ELR (cell line): Measurements from ENCODE around the gene MDGA2.

Source experiments
- DNase-seq: peaks from one replicate; pipeline ENCODE4 v3.0.0-alpha.2; 2015; ENCODE audit warnings: low read depth

Gene MDGA2

GRCh38 chr14:47120645-47121044 lies 554.8 kb downstream of the MDGA2 start:
- no peak for DNase-seq

- no peak for DNase-seq
Observed at GRCh38 chr14:47103771-47104170, 571.6 kb downstream of the MDGA2 start.

- DNase-seq: no peak
Observed at GRCh38 chr14:47102472-47102871, 572.9 kb downstream of the MDGA2 start.

GRCh38 chr14:47085678-47086077 lies 589.7 kb downstream of the MDGA2 start:
- no peak for DNase-seq

GRCh38 chr14:47065326-47065725 lies 610.1 kb downstream of the MDGA2 start:
- no peak for DNase-seq

GRCh38 chr14:47060050-47060449 lies 615.4 kb downstream of the MDGA2 start:
- no peak for DNase-seq

- DNase-seq: no peak
Observed at GRCh38 chr14:47057364-47057763, 618.0 kb downstream of the MDGA2 start.

- no peak for DNase-seq
Observed at GRCh38 chr14:47044841-47045240, 630.6 kb downstream of the MDGA2 start.

GRCh38 chr14:47040550-47040949 lies 634.9 kb downstream of the MDGA2 start:
- DNase-seq: no peak

GRCh38 chr14:47039336-47039735 lies 636.1 kb downstream of the MDGA2 start:
- no peak for DNase-seq

- no peak for DNase-seq
Observed at GRCh38 chr14:47022721-47023120, 652.7 kb downstream of the MDGA2 start.

GRCh38 chr14:47020500-47020899 lies 654.9 kb downstream of the MDGA2 start:
- DNase-seq: no peak

- DNase-seq: no peak
Observed at GRCh38 chr14:47012533-47013280, 662.7 kb downstream of the MDGA2 start.

GRCh38 chr14:47009615-47010014 lies 665.8 kb downstream of the MDGA2 start:
- no peak for DNase-seq

- no peak for DNase-seq
Observed at GRCh38 chr14:47008732-47009131, 666.7 kb downstream of the MDGA2 start.

GRCh38 chr14:46999661-47000060 lies 675.7 kb downstream of the MDGA2 start:
- no peak for DNase-seq

GRCh38 chr14:46989566-46989965 lies 685.8 kb downstream of the MDGA2 start:
- DNase-seq: no peak

GRCh38 chr14:46988312-46988711 lies 687.1 kb downstream of the MDGA2 start:
- no peak for DNase-seq

- DNase-seq: no peak
Observed at GRCh38 chr14:46985529-46986380, 689.6 kb downstream of the MDGA2 start.

GRCh38 chr14:46973295-46973694 lies 702.1 kb downstream of the MDGA2 start:
- no peak for DNase-seq

- no peak for DNase-seq
Observed at GRCh38 chr14:46964378-46964777, 711.0 kb downstream of the MDGA2 start.

GRCh38 chr14:46951103-46951502 lies 724.3 kb downstream of the MDGA2 start:
- DNase-seq: no peak

- DNase-seq: no peak
Observed at GRCh38 chr14:46940611-46941010, 734.8 kb downstream of the MDGA2 start.
